Vagina (tissue), 2 donors: ENCODE data around the gene ARHGAP26.

ENCODE experiments used
- CTCF ChIP-seq, 3 experiments: fragments of 450-650 bp in 2 of 3; fragments of 200-600 bp in 1 of 3; sonication (generic) in 1 of 3; IDR thresholded peaks; one replicate each; pipeline ENCODE4 v1.5.1; 2017 to 2019; ENCODE audit warnings: antibody characterized with exemption in 3 of 3, mild to moderate bottlenecking in 2 of 3, moderate library complexity in 2 of 3
- POLR2A ChIP-seq, 2 donors: fragments of 450-650 bp; IDR thresholded peaks; one replicate each; pipeline ENCODE4 v1.6.1; 2017; ENCODE audit warnings: antibody characterized with exemption in 2 of 2, mild to moderate bottlenecking in 2 of 2, moderate library complexity in 2 of 2

- no peak for TF ChIP-seq CTCF (IDR thresholded peaks at IDR 0.05)
- no peak for TF ChIP-seq POLR2A (IDR thresholded peaks at IDR 0.05)
Measured at GRCh38 chr5:143021595-143021994, 251.4 kb downstream of the ARHGAP26 start.
